Stimulated activated CD8-positive, alpha-beta memory T cell treated with anti-CD3 and anti-CD28 coated beads, Interleukin-12 subunit alpha, Interleukin-12 subunit beta, amount 100 ng/mL, for 1 hour (primary cell): ENCODE results near the gene MVB12B.

Source experiments
- DNase-seq: peaks from one replicate; pipeline ENCODE4 v3.0.0-alpha.2; 2020; ENCODE audit warnings: low read depth

MVB12B gene

DNA sequence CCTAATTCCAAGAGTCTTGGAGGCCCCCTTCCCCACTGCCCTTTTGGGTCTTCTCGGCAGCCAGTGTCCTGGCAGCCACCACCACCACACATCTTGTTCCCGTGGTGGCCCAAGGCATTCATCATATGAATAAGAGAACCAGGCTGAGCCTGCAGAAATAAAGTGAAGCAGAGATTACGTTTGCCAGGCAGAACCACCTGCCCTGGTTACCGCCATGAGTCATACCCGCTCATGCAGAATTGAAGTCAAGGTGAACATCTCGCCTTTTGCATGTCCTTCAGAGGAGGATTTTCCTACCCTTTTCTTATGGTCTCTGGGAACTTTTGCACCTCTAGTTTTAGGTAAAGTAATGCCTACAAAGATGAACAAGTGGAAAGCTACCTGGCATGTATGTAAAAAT, 167.6 kb downstream of the MVB12B start:
- no peak for DNase-seq

DNA sequence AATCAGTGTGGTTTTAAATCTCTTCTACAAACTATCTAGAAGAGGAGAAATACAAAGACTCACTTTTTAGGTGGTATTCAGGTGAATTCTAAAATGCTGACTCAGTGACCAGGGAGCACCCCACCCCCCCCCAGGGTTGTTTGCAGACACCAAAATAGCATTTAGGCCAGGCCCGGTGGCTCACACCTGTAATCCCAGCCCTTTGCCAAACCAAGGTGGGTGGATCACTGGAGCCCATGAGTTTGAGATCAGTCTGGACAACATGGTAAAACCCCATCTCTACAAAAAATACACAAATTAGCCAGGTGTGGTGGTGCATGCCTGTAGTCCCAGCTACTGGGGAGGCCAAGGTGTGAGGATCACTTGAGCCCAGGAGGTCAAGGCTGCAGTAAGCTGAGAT, 168.1 kb downstream of the MVB12B start:
- DNase-seq = no peak

DNA sequence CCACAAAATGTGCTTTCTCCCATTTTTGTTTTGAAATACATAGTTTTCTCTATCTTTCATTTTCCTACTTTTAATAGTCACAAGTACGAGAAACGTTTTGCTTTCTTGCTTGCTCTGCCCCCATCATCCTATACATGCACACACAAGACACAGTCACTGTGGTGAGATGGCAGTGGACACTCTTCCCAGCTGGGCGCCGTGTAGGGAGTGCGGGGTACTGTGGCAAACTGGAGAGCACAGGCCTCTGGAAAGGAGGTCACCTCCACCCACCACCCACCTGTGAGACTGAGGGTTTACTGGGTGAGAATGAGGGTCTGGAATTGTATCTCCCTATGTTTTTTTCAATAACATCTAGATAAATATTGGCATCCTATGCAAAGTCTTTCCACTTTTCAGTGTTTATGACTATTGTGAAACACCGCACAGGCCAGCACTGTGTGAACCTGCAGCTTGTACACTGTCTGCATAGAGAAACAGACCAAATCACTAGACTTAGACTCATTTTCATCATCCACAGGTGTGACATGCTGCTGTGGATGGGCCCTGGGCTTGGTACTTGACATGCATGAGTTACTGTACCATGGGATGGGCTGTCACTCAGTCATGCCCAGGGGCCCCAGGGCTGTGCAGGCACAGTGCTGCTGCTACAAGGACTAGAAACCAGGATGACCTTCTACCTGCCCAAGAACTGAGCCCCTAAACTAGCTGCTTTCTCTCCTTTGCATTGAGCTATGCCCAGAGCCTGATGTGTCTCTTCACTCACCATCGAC, 169.0 kb downstream of the MVB12B start:
- DNase-seq = no peak

DNA sequence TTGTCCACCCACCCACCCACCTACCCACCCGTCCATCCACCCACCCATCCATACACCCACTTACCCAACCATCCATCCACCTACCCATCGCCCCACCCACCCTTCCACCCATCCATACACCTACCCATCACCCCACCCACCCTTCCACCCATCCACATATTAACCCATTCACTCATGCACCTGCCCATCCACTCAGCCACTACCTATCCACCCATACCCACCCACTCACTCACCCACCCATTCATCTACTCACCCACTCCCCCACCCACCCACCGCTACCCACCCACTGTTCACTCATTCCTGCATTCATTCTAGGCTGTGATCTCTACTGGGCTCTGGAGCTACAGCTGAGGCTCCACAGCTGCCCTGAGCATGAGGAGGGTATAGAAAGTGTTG, 169.6 kb downstream of the MVB12B start:
- no peak for DNase-seq

DNA sequence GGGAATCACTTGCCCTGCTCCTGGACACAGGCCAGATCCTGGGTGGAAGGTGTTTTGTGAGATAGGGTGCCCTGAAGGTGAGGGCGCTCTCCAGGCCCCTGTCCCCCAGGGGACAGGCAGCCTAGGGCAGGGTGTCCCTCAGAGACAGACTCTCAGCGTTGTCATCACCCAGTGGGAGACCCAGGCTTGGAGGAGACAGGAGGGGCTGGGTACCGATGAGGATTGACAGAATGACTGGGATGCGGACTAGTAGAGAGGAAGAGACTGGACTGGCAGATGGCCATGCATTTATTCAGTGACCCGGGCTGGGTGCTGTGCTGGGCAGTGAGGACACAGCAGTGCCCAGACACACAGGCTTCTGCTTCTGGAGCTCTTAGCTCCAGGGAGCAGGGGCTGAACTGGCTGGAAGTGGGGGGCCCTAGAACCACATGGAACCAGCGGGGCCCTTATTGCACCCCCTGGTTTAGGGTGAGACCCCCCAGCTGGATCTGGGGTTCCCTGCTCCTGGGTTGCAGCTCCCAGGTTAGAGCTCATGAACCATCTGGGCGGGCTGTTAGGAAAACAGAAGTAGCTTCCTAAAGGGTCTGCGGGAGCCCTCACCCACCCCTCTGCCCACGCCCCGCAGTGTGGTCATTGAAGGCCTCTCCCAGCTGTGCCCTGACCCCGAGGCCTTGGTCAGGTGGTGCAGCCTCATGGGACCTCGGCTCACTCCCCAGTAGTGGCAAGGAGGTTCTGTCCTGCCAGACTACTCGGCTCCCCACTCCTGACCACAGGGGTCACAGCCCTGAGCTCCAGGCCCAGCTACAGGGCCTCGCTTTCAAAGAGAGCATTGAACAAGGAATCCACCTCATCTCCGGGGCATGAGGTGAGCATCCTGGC, 170.4 kb downstream of the MVB12B start:
- no peak for DNase-seq

DNA sequence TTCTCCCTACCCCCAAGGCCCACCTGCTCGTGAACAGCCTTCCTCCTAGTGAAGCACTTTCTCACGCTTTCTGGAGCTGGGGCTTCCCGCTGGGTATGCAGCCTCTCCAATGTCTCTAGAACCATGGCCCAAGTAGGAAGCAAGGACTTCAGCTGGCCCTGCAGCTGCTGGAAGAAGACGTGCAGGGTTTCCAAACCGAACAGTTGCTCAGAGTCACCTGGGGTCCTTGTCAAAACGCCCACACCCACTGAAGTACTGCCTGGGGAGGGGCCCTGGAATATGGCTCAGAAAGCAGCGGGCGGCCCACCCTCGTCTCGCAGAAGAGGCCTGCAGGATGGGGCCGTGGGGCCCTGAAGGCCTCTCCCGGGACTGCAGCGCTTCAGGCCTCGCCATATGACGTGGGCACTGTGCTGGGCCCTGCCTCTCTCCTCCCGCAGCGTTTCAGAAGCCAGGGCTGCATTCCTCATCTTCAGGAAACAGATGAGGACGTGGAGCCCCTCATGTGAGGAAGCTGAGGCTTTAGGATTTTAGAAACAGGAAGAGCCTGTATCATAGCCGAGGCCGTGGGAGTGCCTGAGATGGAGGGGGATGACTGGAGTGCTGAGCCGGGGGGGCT, 171.1 kb downstream of the MVB12B start:
- no peak for DNase-seq

DNA sequence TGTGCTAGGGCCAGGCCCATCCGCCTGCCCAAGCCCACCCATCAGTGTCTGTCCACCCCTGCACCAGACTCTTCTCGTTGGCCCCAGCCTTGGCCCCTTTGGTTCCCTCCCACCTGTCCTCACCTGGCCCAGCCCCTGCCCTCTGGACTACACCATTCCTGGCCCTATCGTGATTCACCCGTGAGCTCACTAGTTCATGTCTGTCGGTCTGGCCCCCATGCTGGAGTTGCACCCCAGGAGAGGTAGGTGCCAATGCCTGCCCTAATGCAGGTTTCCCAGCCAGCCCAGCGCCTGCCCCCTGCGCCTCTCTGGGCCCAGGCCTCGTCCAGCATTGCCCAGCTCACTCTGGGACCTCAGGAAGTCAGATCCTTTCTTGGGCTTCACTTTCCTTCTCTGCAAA, 171.7 kb downstream of the MVB12B start:
- no peak for DNase-seq

DNA sequence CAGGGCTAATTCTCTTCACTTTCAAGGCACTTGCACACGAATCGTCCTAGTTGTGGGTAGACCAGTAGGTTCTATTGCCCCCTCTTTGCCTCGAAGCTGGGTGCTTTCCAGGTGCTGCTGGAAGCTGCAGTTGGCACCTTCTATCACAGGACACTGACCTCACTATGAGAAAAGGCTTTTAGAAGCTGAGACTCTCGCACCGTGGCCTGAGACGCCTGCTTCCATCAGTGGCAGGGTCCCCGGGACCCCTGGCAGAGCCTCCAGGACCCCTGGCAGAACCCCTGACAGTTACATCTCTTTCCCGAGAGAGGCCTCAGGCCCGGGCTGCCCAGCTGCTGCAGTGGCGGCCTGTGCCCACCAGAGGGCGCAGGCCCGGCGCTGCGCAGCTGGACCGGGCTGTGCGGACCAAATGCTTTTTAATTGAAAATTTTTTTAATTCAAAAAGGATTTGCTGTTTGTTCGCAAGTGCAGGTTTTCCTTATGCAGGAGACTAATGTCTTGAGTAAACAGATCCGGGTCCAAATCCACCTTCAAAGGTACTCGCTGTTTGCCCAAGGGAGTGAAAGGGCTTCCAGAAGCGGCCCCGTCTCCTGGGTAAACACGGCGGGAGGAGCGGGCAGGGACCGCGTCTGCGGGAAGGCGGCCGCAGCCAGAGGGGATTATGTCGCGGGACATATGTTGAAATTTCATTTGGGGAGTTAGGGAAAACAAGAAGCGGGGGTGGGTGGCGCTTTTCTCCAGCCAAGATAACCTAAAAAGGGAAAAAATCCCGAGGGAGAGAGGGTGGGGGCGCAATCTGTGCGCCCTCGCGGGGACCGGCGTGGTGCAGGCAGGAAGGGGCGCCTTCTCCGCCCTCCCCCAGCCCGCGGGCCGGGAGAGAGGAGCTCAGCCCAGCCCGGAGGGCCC, 172.6 kb downstream of the MVB12B start:
- DNase-seq = peak; percentile 30

DNA sequence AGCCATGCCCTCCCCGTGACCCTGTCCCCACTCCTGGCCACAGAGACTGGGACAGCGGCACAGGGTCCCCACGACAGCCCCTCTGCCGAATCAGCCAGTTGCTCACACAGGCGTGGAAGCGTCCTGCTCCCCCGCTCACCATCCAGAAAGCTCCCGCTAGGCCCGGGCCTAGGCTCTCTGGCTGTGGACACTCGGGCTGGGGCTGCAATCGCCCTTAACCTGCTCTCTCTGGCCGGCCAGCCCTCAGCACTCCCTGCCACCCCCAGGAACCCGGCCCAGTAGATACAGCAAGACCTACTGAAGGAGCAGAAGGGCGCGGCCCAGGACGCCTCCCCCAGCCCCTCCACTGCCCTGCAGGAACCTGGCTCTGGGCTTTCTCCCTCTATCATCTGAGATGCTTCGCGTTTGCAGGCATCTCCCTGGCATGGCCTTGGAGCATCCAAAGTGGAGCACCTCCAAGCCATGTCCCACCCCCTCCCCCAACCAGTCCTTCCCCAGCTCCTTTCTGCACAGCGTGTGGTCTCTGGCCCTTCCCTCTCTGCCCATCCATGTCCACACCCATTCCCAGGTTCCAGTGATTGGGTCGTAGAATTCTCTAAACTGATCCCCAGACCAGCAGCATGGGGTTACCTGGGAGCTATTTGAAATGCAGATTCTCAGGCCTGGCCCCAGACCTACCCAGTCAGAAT, 173.4 kb downstream of the MVB12B start:
- DNase-seq = no peak

DNA sequence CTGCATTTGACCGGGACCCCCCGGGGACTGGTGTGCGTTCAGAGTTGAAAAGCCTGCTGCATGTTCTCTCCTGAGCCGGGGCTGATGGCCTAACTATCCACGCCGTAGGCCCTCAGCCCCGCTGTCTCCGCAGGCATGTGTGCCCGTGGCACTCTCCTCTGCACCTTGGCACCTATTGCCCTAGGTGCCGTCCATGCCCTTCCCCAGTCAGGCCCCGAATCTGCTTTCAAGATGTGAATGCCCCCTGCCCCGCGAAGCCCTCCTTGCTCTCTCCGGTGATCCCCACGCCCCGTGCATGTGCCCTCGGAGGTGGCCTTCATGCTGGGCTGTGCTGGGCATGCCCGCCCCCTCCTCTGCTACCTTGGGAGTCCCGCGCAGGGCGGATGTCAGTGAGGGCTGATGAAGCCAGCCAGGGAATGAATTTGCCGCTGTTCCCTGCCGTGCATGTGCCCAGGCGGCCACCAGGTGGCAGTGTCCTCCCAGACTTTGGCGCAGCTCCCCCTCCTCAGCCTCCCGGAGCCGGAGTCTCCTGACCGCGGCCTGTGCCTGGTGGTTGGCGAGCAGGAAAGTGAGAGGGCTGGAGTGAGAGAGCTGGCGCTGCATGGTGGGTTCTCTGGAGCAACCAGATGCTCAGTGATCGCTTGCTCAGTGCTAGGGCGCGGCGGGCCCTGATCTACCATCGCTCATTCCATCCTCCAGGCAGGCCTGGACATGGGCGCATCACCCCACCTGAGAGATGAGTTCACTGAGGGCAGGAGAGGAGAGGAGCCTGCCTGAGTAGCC, 174.2 kb downstream of the MVB12B start:
- peak; percentile 42 for DNase-seq

DNA sequence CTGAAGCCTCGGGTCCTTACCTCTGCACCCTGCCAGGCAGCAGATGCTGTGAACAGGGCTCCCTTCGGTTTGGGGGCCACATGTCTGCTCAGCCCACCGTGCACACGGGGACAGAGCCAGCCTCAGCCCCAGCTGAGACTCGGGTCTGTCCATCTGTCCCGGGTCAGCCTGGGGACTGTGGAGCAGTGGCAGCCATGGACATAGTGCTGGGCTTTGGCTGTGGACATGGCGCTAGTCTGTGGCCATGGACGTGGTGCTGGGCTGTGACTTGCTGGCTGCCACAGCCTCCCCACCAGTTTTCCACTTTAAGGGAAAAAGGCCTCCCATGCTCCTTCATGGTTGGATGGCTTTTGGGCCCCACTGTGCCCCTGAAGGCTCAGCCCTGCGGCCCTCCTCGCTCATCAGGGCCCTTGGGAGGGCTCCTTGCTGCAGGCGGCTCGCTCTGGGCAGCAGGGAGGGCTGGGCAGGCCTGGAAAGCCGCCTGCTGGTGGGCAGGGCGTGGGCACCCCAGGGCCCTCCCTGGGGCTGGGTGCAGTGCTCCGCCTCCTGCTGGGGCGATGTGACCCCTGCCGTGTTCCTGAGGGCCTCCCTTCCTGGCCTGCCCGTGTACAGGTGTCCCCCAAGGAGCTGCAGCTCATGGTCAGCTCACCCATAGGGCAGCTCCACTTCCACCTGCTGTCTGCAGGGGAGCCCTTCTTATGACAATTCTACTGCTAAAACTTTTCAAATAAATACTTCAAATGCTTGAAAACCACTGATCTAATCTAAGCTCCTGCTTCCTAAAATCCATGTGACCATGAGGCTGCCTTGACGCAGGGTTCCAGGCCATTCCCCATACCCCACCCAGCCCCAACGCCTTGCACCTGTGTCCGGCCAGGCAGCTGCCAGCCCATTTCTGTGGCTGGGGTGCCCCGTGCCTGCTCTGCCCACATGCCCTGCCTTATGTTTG, 175.0 kb downstream of the MVB12B start:
- no peak for DNase-seq

DNA sequence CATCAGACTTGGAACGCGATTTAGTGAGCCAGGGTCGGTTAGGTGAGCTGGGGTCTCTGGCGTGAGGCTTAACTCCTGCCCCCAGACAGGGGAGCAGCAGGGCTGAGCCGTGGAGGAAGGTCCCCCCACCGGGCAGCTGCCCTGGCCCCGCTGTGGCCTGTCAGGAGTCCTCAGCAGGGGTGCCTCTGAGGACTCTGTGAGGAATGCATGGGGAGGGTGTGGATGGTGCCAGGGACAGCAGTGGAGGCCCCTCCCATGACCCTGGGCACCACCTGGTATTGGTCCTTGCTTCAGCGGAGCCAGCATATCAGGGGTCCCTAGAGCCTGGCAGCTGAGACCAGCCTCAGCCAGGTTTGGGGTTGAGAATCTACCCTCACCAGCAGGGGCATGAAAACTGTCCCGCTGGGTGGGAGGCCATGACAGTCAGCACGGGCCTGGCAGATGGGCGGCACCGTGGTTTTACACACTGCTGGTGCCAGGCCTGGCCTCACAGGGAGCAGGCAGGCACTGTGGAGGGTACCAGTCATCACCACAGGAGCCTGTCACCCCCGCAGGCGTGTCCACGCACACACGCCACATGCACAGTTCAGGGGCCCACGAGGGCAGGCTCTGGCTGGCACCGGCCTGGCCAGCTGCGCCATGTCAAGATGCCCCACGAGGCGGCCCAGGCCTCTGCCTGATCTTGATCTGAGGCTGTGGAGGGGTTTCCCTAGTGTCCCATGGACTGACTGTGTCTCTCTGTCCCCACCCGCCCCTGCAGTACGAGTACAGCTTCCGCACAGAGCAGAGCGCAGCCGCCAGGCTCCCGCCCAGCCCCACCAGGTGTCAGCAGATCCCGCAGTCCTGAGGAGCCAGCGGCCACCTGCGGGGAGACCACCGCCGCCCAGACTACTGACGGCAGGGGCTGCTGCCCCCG, 176.0 kb downstream of the MVB12B start:
- no peak for DNase-seq

DNA sequence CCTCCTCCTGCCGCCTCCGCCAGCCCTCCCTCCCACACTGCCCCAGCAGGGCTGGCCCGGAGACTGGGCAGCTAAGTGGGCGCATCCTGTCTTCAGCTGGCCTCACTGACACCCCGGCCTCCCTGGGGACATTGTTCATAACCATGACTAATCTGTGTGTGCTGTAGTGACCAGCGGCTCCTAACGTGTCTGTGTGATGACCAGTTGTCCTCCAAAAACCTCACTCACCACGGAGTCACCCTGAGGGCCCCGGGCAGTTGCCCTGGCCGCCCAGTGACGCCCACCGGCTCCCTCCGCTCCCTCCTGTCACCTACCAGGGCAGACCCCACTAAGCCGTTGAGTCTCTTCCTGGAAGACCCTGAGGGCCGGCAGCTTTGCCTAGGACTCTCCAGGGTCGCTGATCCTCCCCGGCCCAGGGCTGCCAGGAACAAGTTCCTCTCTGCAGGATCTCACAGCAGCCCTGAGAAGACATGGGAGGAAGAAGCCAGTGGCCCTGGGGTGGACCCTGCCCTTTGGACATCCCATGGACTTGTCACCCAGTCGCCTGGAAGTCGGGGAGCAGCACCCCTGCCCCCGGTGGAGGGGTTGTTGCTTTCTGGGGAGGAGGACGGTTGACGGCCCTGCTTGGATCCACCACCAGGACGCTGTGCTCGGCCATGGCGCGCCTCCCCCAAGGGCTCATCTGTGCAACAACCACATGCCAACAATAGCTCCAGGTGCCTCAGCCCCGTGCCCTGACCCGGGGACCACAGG, 176.9 kb downstream of the MVB12B start:
- no peak for DNase-seq

DNA sequence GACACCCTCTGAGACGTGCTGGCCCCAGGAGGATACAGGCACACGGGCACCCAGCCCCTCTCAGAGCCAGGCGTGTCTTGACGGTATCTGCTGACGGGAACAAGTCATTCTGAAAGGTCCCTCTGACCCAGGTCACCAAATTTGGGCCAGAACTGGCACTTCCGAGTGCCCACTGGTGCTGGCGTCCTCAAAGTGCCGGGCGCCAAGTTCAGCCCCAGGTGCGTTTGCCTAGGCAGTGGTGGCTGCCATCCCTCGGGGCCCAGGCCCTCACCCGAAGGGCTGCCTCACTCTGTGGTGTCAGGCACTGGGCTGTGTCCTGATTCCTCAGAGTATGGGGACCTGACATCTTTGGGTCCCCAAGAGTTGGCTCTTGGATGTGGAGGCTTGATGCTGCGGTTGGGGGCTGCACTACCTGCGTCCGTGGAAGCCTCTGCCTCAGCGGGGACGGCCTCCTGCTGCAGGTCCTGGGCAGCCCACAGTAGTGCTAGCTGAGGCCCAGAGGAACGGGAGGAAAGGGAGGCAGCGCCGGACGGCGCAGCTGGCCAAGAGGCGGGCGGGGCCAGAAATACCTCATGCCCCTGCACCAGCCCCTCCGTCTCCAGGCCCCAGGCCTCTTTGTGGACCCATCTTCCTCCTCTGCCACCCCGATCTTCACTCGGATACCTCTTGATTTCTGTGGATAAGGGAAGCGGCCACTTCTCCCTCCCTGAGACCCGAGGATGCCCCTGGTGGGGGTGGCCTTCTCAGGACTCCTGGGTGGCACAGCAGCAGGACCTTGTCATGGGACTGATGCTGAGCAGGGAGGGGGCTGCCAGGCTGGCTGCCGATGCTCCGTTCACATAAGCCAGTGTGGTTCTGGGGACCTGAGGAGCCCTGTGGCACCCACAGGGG, 177.7 kb downstream of the MVB12B start:
- DNase-seq = no peak

DNA sequence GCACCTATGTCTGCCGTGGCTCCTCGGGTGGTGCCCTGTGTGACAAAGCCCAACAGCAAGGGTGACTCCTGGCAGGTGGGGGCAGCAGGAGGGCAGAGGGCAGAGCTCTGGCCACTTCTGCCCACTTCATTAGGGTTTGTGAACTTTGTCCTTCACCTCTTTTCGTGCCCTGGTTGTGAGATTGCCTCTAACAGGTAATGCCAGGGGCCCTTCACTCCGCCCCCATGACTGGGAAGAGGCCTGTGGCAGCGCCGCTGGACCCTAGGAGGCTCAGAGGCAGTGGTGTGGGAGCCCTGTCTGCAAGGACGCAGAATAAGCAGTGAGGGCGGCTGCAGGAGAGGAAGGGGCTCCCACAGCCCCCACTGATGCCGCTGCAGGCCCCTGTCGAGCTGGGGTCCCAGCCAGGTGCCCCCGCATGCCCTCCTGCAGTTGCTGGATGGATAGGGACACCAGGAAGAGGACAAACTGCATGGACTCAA, 178.4 kb downstream of the MVB12B start:
- DNase-seq = no peak

DNA sequence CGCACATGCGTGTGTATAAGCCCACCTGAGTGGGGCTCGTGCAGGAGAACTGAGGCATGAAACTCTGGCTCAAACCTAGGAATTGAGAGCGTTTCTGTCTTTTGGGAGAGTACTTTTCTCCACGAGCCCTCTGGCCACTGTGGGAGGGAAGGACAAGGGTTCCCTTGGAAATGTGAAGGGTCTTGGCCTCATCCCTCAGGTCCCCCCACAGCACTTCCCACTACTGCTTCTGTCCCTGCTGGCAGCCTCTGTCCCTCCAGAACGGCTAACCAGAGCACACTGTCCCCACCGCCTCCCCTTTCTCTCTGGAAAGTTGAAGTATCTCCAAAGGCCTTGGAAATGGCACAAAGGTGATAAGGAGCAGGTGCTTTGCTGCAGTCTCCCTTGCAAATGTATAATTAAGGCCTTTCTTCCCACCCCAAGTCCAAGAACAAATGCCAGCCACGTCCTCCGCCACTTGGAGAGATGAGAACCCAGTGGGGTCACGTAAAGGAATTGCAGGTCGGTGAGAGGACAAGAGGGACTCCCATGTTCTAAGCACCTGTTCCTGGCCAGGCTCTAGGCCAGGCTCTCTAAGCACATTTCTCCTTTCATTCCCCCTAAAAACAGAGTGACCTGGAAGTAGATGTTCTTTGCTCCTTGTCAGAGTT, 179.2 kb downstream of the MVB12B start:
- DNase-seq = no peak
